Trophoblast cell (in vitro differentiated cells and primary cell): Measurements from ENCODE around the gene TPSAB1.
"Not testable (repeated sequence)": the region's sequence is repeated elsewhere in the genome, so short reads cannot be mapped to it uniquely, and the experiment has no call there.

Experiments used
- DNase-seq, 2 donors: peaks; one replicate each; pipeline ENCODE4 v3.0.0-alpha.2; 2016
- H2AFZ ChIP-seq: 2 replicates; pipeline ENCODE4 v1.6.1; 2013; ENCODE audit warnings: low read length, moderate library complexity, mild to moderate bottlenecking; ENCODE audit not compliant: insufficient read depth, poor library complexity
- H2AK5ac ChIP-seq: 2 replicates; pipeline ENCODE4 v1.6.1; 2013; ENCODE audit warnings: mild to moderate bottlenecking, low read length
- H2BK120ac ChIP-seq: 2 replicates; pipeline ENCODE4 v1.6.1; 2013; ENCODE audit warnings: low read length, mild to moderate bottlenecking, moderate library complexity; ENCODE audit not compliant: insufficient read depth, poor library complexity
- H2BK12ac ChIP-seq: 2 replicates; pipeline ENCODE4 v1.6.1; 2013; ENCODE audit warnings: mild to moderate bottlenecking, low read length, moderate library complexity
- H2BK5ac ChIP-seq: 2 replicates; pipeline ENCODE4 v1.6.1; 2013; ENCODE audit warnings: low read length, low read depth, moderate library complexity, mild to moderate bottlenecking; ENCODE audit not compliant: poor library complexity
- H3K14ac ChIP-seq: 2 replicates; pipeline ENCODE4 v1.6.1; 2013; ENCODE audit warnings: mild to moderate bottlenecking, low read length
- H3K18ac ChIP-seq: 2 replicates; pipeline ENCODE4 v1.6.1; 2013; ENCODE audit warnings: mild to moderate bottlenecking, low read length
- H3K23ac ChIP-seq: 2 replicates; pipeline ENCODE4 v1.6.1; 2013; ENCODE audit warnings: low read length
- H3K27ac ChIP-seq: 2 replicates; pipeline ENCODE4 v1.5.1; 2013; ENCODE audit warnings: low read depth, mild to moderate bottlenecking, inconsistent platforms, low read length, moderate library complexity
- H3K27me3 ChIP-seq: 2 replicates; pipeline ENCODE4 v1.6.1; 2013; ENCODE audit warnings: inconsistent platforms, mild to moderate bottlenecking, low read length, moderate library complexity; ENCODE audit not compliant: insufficient read depth
- H3K36me3 ChIP-seq, 2 experiments: 1 replicate in 1 of 2; 2 replicates in 1 of 2; pipeline ENCODE4 v1.6.1; 2013; ENCODE audit warnings: low read length in 2 of 2, mild to moderate bottlenecking in 2 of 2, moderate library complexity in 1 of 2; ENCODE audit not compliant: insufficient read depth in 2 of 2, control insufficient read depth in 1 of 2
- H3K4ac ChIP-seq: 2 replicates; pipeline ENCODE4 v1.6.1; 2013; ENCODE audit warnings: low read depth, mild to moderate bottlenecking, low read length, moderate library complexity
- H3K4me1 ChIP-seq, 2 experiments: 1 replicate in 1 of 2; 2 replicates in 1 of 2; pipeline ENCODE4 v1.6.1; 2013; ENCODE audit warnings: low read length in 2 of 2, mild to moderate bottlenecking in 2 of 2, moderate library complexity in 1 of 2; ENCODE audit not compliant: insufficient read depth in 2 of 2, control insufficient read depth in 1 of 2
- H3K4me2 ChIP-seq: 2 replicates; pipeline ENCODE4 v1.6.1; 2013; ENCODE audit warnings: inconsistent platforms, mild to moderate bottlenecking, low read length, moderate library complexity
- H3K4me3 ChIP-seq: 2 replicates; pipeline ENCODE4 v1.5.1; 2013; ENCODE audit warnings: mild to moderate bottlenecking, low read depth, low read length, inconsistent platforms
- H3K79me1 ChIP-seq: one replicate; pipeline ENCODE4 v1.6.1; 2013; ENCODE audit warnings: low read length
- H3K79me2 ChIP-seq: 2 replicates; pipeline ENCODE4 v1.6.1; 2013; ENCODE audit warnings: low read length, mild to moderate bottlenecking; ENCODE audit not compliant: control insufficient read depth, insufficient read depth, poor library complexity
- H3K9ac ChIP-seq: 2 replicates; pipeline ENCODE4 v1.6.1; 2013; ENCODE audit warnings: mild to moderate bottlenecking, low read length
- H3K9me3 ChIP-seq: 2 replicates; pipeline ENCODE4 v1.6.1; 2013; ENCODE audit warnings: low read depth, mild to moderate bottlenecking, control low read depth, inconsistent platforms, low read length; ENCODE audit not compliant: insufficient read depth
- H4K12ac ChIP-seq: 2 replicates; pipeline ENCODE4 v1.6.1; 2013; ENCODE audit warnings: low read depth, mild to moderate bottlenecking, low read length, moderate library complexity
- H4K8ac ChIP-seq: 2 replicates; pipeline ENCODE4 v1.6.1; 2013; ENCODE audit warnings: low read depth, mild to moderate bottlenecking, low read length, moderate library complexity
- H4K91ac ChIP-seq: one replicate; pipeline ENCODE4 v1.6.1; 2013; ENCODE audit warnings: low read depth, mild to moderate bottlenecking, low read length, moderate library complexity
- WGBS: extraction: QIAGEN DNeasy Blood & Tissue Kit; methylation state at CpG from one replicate; pipeline ENCODE4 v1.1.7; 2013; ENCODE audit warnings: missing lambda C conversion rate; ENCODE audit not compliant: insufficient read length, insufficient coverage; ENCODE audit errors: extremely low coverage; 5-methylcytosine and 5-hydroxymethylcytosine counted together

Gene TPSAB1

DNA sequence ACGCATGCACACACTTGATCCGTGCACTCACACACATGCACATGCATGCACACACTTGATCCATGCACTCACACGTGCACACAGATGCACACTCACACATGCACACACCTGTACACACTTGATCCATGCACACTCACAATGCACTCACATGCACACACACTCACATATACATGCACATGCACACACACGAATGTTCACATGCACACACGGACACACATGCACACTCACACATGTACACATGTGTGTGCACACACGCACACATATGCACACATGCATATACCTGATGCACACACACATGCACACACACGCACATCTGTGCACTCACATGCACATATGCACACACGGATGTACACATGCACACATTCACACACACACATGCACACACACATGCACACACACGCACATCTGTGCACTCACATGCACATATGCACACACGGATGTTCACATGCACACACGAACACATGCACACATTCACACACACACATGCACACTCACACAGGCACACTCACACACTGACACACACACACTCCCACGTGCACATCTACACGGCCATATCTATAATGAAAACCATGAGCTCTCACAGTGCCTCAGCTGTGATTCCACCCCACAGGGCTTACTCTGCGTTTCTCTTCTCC lies 7.5 kb downstream of the TPSAB1 start:
- WGBS: no CpG with 5 or more reads among the region's 14 CpGs
- not testable (repeated sequence) for H3K4me1 ChIP-seq, H3K36me3 ChIP-seq, H3K27ac ChIP-seq, H3K9ac ChIP-seq, H2BK120ac ChIP-seq, H3K79me2 ChIP-seq, H3K4ac ChIP-seq, H3K27me3 ChIP-seq, H3K9me3 ChIP-seq, DNase-seq, H2BK5ac ChIP-seq, H2AK5ac ChIP-seq, H4K12ac ChIP-seq, H4K91ac ChIP-seq, H4K8ac ChIP-seq, H3K79me1 ChIP-seq, H3K4me2 ChIP-seq, H2AFZ ChIP-seq, H2BK12ac ChIP-seq, H3K14ac ChIP-seq, H3K18ac ChIP-seq
- H3K23ac ChIP-seq: peak overlapping the region; percentile 94
- H3K4me3 ChIP-seq: peak overlapping the region; percentile 59

- H3K9ac ChIP-seq, H2BK5ac ChIP-seq, H3K27me3 ChIP-seq, H2BK12ac ChIP-seq, H3K4me3 ChIP-seq, H2AFZ ChIP-seq, H2AK5ac ChIP-seq, H3K79me1 ChIP-seq, H3K36me3 ChIP-seq, H4K8ac ChIP-seq, H2BK120ac ChIP-seq, H3K14ac ChIP-seq, H3K4ac ChIP-seq, H3K23ac ChIP-seq, H3K18ac ChIP-seq, H3K27ac ChIP-seq, H3K9me3 ChIP-seq, H3K4me1 ChIP-seq, H4K12ac ChIP-seq, H3K4me2 ChIP-seq, H3K79me2 ChIP-seq, H4K91ac ChIP-seq, DNase-seq: not testable (repeated sequence)
- WGBS: no CpG with 5 or more reads among the region's 43 CpGs
Measured at GRCh38 chr16:1249031-1249755, 8.7 kb downstream of the TPSAB1 start.

GRCh38 chr16:1253701-1254364 lies 13.3 kb downstream of the TPSAB1 start:
- not testable (repeated sequence) for H3K36me3 ChIP-seq, H3K9me3 ChIP-seq, H3K18ac ChIP-seq, H4K12ac ChIP-seq, H2BK120ac ChIP-seq, H4K8ac ChIP-seq, H2AFZ ChIP-seq, H3K23ac ChIP-seq, H3K4me3 ChIP-seq, H2AK5ac ChIP-seq, H3K4me2 ChIP-seq, H3K27ac ChIP-seq, H3K14ac ChIP-seq, DNase-seq, H4K91ac ChIP-seq, H2BK12ac ChIP-seq, H3K9ac ChIP-seq, H3K4me1 ChIP-seq, H3K4ac ChIP-seq, H3K79me1 ChIP-seq, H3K79me2 ChIP-seq, H3K27me3 ChIP-seq, H2BK5ac ChIP-seq
- WGBS: no CpG with 5 or more reads among the region's 47 CpGs

- H3K4ac ChIP-seq, H4K12ac ChIP-seq, H2AK5ac ChIP-seq, H2BK5ac ChIP-seq, H3K23ac ChIP-seq, H3K79me1 ChIP-seq, H3K36me3 ChIP-seq, H4K91ac ChIP-seq, H4K8ac ChIP-seq, H2BK12ac ChIP-seq, H3K4me2 ChIP-seq, DNase-seq, H3K79me2 ChIP-seq, H3K18ac ChIP-seq, H3K14ac ChIP-seq, H3K4me3 ChIP-seq, H2BK120ac ChIP-seq, H3K9me3 ChIP-seq, H3K4me1 ChIP-seq, H3K27me3 ChIP-seq, H2AFZ ChIP-seq, H3K9ac ChIP-seq, H3K27ac ChIP-seq: not testable (repeated sequence)
- WGBS: no CpG with 5 or more reads among the region's 3 CpGs
Measured at GRCh38 chr16:1254821-1255220, 14.3 kb downstream of the TPSAB1 start.
